ENCODE results near the gene PET100.

DNA sequence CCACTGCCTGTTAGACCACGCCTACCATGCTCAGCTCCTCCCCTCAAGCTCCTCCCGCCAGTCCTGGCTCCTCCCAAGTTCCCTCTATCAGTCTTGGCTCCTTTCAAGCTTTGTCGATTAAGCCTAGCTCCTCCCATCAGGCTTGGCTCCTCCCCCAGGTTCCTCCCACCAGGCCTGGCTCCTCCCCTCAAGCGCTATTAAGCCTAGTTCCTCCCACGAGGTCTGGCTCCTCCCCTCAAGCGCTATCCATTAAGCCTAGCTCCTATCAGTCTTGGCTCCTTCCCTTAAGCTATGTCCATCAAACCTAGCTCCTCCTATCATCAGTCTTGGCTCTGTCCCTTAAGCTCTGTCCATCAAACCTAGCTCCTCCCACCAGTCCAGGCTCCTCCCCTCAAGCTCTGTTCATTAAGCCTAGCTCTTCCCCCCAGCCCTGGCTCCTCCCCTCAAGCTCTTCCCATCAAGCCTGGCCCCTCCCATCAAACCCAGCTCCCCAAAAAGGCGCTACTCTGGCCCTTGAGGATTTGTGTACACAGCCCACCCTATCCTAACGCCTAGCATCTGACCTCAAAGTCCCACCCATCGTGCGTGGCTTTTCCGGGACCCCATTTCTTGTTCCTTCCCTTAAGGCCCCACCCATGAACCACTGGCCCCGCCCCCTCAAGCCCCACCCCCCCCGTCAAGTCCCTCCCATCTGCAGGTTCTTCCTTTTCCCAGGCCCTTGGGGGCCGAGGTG lies 23.9 kb upstream of the PET100 start:
- TF ChIP-seq, protein P1, sequence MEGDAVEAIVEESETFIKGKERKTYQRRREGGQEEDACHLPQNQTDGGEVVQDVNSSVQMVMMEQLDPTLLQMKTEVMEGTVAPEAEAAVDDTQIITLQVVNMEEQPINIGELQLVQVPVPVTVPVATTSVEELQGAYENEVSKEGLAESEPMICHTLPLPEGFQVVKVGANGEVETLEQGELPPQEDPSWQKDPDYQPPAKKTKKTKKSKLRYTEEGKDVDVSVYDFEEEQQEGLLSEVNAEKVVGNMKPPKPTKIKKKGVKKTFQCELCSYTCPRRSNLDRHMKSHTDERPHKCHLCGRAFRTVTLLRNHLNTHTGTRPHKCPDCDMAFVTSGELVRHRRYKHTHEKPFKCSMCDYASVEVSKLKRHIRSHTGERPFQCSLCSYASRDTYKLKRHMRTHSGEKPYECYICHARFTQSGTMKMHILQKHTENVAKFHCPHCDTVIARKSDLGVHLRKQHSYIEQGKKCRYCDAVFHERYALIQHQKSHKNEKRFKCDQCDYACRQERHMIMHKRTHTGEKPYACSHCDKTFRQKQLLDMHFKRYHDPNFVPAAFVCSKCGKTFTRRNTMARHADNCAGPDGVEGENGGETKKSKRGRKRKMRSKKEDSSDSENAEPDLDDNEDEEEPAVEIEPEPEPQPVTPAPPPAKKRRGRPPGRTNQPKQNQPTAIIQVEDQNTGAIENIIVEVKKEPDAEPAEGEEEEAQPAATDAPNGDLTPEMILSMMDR (conservative IDR thresholded peaks at IDR 0.05; ENCODE audit: low read depth, low read length) = no peak
- no peak for TF ChIP-seq EZH2 (IDR thresholded peaks at IDR 0.05; ENCODE audit: low read length, unreplicated experiment)

All from PC-3 (cell line).